ENCODE data around the gene GLMN.

DNA sequence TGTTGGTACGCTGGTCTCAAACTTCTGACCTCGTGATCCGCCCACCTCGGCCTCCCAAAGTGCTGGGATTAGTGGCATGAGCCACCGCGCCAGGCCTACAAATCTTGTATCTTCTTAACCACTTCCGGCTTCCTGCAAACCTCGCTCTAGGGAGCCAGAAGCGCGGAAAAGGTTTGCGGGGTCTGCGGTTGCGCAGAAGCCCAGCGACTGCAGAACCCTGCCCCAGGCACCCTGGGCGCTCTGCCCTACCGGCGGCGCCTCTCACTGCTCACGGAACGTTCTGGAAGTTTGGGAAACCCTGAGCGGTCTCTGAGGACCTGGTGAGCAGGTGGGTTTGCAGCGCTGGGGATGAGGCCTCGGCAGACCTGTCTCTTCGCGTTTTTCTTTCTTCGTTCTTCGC lies 81.1 kb downstream of the GLMN start, which contains the start of gene C1orf146:
- TF ChIP-seq, protein P1, sequence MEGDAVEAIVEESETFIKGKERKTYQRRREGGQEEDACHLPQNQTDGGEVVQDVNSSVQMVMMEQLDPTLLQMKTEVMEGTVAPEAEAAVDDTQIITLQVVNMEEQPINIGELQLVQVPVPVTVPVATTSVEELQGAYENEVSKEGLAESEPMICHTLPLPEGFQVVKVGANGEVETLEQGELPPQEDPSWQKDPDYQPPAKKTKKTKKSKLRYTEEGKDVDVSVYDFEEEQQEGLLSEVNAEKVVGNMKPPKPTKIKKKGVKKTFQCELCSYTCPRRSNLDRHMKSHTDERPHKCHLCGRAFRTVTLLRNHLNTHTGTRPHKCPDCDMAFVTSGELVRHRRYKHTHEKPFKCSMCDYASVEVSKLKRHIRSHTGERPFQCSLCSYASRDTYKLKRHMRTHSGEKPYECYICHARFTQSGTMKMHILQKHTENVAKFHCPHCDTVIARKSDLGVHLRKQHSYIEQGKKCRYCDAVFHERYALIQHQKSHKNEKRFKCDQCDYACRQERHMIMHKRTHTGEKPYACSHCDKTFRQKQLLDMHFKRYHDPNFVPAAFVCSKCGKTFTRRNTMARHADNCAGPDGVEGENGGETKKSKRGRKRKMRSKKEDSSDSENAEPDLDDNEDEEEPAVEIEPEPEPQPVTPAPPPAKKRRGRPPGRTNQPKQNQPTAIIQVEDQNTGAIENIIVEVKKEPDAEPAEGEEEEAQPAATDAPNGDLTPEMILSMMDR (IDR thresholded peaks at IDR 0.05), result no peak
- no peak for TF ChIP-seq POLR2AphosphoS5 (IDR thresholded peaks at IDR 0.05)
- no peak for TF ChIP-seq POLR2A (IDR thresholded peaks at IDR 0.05)
- no peak for TF ChIP-seq EP300 (IDR thresholded peaks at IDR 0.05)

Measured in sigmoid colon (tissue), 4 donors.